ENCODE measurements around the gene SPATA20.

SPATA20 gene

DNA sequence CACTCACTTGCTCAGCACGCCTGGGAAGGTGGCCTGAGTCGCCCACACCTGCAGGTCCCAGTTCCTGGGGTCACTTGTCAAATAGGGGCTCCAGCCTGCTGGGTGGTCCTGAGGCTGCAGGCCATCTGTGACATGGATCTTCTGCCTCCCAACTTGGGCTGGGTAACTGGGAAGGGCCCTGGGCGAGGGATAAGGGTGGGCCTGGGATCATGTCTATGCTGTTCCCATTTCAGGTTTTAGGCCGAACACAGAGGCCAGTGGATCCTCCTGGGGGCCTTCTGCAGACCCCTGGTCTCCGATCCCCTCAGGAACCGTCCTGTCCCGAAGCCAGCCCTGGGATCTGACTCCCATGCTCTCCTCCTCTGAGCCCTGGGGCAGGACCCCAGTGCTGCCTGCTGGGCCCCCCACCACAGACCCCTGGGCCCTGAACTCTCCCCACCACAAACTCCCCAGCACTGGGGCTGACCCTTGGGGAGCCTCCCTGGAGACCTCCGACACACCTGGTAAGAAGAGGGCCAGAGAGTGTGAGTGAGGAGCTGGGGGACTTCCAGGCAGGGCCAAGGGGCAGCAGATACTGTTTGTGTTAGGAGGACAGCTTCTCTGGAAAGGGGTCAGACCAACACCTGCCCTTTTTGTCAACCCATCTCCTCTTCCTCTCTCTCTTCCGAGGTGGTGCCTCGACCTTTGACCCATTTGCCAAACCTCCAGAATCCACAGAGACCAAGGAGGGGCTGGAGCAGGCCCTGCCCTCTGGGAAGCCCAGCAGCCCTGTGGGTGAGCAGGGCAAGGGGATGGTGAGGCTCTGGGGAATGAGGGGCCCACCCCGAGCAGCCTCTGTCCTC is 6.2 kb upstream of the SPATA20 start:
- DNase-seq (ENCODE audit: low spot score): no peak

DNA sequence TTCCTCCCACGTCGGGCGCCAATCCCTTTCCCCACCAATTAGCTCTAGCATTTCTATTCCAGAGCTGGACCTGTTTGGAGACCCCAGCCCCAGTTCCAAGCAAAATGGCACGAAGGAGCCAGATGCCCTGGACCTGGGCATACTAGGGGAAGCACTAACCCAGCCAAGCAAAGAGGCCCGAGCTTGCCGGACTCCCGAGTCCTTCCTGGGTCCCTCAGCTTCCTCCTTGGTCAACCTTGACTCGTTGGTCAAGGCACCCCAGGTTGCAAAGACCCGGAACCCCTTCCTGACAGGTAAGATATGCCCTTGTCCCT is 5.6 kb upstream of the SPATA20 start:
- DNase-seq (ENCODE audit: low spot score): no peak

DNA sequence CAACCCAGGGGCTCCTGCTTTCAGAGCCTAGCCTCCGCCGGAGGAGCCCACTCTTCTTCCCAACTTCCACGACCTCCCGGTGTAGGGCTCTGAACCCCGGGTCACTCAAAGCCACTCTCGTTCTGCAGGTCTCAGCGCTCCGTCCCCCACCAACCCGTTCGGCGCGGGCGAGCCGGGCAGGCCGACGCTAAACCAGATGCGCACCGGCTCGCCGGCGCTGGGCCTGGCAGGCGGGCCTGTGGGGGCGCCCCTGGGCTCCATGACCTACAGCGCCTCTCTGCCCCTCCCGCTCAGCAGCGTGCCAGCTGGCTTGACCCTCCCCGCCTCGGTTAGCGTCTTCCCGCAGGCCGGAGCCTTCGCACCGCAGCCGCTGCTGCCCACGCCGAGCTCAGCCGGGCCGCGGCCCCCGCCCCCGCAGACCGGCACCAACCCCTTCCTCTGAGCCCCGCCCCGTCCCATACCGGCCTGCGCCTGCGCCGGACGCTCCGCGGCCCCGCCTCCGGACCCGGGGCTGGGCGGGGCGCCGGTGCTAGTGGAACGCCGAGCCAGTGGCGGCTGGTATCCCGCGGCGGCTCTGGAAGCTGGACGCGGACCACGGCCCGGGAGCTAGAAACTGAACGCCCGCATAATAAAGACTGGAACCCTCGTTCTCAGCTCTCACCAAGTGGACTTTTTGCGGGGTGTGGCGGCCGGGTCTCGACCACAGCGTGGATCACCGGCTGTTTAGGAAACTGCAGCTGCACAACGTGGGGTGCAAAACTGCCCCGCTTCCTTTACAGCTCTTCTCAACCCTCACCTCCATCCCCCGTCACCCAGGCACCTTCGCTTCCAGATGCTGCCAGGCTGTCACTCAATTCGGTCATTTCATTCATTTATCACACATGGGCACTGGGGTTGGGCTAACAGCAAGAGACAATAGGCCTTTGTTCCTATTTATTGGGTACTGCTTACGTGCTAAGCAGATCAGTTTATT is 5.0 kb upstream of the SPATA20 start:
- peak; percentile 80 for DNase-seq (ENCODE audit: low spot score)

DNA sequence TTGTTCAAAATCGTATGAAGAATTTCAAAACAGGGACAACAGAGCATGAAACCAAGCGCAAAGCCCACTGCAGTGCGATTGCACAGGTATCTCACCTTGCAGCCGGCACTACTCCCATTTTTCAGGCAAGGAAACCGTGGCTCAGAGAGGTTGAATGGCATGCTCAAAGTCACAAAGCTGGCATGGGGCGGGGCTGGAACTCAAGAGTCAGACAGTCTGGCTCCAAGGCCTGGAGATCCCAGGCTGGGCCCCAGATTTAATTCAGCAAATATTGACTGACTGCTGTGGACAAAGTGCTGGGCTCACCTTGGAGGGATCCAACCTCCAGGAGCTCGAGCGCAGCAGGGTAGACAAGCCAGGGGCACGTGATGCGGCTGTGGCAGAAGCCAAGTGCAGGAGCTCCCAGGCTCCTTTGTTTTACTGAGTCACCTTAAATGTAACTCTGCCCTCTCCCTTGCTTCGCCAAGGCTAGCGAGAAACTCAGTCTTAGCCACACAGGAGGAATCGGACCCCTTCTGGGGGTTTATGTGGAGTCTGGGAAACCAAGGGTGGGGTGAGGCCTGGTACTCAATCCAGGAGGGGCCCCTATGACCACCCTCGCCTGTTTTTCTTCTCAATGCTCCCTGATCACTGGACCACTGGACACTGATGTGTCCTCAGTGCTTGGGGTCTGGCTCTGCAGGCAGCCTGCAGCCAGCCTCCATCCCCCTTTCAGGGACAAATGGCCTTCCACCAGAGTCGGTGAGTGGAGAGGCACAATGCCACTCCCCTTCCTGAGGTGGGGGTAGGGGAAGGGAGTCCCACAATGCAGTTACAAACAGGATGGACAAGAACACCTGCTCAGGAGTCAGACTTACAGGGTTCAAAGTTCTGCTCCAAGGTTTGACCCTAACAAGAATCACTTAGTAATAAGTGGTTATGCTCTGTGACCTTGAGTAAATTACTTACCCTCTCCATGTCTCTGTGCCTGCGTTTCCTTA is 3.9 kb upstream of the SPATA20 start:
- DNase-seq (ENCODE audit: low spot score): no peak

DNA sequence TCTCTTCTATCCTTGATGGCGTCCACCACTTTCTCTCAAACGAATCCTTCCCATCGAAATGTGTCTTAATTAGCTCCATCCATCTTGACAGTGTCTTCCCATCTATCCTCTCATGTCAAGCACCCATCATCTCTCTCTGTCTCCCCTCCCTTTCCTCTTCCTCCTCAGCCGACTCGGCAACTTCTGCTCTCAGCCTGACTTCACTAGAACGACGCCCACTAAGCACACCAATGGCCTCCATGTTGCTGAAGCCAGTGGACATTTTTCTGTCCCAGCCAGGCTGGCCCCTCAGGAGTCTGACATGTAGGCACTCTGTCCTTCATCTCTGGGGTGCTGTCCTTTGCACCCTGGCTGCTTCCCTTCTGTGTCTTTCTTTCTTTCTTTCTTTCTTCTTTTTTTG is 2.5 kb upstream of the SPATA20 start:
- DNase-seq (ENCODE audit: low spot score): no peak

DNA sequence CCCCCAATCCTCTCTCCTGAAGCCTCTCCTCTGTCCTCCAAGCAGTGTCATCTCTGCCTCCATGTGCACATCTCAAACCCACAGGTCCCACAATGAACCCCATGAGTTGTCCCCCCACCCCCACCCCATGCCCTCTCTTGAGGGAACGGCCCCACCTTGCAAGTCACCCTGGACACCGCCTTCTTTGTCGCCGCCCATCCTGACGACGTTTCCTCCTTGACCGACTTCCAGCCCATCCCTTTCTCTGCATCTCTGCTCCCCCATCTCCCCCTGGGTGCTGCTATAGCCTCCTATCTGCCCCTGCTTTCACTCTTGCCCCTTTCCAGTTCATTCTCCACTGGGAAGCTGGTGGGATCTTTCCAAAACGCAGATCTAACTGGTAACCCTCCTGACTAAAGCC is 1.7 kb upstream of the SPATA20 start:
- no peak for DNase-seq (ENCODE audit: low spot score)

DNA sequence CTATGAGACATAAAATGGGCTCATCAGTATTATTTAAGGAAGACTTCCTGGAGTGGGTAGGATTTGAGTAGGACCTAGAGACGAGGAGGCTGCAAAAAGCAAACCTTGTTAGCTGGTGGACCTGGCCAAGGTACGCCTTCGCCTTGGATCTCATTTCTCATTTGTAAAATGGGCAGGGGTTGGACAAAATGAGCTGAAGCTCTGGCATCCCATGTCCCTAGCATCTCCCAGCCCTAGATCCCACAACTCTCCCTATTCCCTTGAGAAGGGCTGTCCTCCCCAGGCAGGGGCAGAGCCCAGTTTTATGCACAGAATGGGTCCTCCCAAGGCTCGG is 306 bp upstream of the SPATA20 start:
- DNase-seq (ENCODE audit: low spot score): no peak

DNA sequence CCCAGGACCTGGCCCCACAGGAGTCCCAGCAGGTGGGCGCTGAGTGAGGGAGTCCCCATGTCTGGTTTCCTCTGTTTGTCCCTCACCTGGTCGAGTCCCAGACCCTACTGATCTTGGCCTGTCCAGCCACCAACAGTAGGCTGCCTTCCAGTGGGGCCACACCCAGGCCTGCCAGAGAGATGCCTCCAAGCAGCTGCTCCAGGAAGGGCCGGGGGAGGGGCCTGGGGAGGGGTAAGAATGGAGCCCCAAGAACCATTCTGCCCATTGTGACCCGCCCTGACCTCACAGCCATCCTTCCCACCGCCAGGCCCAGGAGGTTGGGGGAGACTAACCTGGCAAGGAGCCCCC is 736 bp downstream of the SPATA20 start:
- no peak for DNase-seq (ENCODE audit: low spot score)

DNA sequence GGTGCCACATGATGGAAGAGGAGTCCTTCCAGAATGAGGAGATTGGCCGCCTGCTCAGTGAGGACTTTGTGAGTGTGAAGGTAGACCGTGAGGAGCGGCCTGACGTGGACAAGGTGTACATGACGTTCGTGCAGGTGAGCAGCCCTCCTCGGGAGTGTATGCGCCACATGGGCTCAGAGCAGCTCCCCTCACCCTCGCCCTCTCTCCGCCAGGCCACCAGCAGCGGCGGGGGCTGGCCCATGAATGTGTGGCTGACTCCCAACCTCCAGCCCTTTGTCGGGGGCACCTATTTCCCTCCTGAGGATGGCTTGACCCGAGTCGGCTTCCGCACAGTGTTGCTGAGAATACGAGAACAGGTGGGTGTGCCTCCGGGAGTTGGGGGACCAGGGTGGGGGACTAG is 1.9 kb downstream of the SPATA20 start:
- DNase-seq (ENCODE audit: low spot score): no peak

DNA sequence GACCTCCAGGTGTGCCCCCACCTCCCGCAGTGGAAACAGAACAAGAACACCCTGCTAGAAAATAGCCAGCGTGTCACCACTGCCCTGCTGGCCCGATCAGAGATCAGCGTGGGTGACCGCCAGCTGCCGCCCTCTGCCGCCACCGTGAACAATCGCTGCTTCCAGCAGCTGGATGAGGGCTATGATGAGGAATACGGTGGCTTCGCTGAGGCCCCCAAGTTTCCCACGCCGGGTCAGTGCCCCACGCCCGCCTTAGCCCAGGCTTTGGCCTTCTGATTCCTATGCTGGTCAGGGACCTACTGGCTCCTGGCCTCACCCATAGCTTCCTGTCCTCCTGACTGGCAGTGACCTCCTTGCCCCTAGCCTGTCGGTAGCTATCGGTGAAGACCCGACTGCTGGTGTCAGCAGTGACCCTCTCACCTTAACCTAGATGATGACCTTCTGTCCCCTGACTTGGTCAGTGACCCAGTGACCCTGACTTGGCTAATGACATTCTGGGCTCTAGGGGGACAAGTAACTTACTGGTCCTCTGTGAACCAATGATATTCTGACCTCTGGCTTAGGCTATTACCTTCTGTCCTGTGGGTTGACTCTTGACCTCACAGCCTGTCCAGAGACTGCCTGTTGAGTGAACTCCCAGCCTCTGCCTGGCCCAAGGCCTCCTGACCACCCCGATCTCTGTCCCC is 2.4 kb downstream of the SPATA20 start:
- DNase-seq (ENCODE audit: low spot score): no peak

DNA sequence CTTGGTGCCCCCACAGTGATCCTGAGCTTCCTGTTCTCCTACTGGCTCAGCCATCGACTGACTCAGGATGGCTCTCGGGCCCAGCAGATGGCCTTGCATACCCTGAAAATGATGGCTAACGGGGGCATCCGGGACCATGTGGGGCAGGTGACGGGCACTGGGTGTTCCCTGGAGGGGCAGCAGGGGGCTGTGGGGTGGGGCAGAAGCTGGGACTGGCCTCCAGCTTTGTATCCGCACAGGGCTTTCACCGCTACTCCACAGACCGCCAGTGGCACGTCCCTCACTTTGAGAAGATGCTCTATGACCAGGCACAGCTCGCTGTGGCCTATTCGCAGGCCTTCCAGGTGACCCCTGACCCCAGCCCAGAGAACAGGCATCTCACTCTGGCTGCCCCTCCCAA is 3.0 kb downstream of the SPATA20 start:
- DNase-seq (ENCODE audit: low spot score): no peak

DNA sequence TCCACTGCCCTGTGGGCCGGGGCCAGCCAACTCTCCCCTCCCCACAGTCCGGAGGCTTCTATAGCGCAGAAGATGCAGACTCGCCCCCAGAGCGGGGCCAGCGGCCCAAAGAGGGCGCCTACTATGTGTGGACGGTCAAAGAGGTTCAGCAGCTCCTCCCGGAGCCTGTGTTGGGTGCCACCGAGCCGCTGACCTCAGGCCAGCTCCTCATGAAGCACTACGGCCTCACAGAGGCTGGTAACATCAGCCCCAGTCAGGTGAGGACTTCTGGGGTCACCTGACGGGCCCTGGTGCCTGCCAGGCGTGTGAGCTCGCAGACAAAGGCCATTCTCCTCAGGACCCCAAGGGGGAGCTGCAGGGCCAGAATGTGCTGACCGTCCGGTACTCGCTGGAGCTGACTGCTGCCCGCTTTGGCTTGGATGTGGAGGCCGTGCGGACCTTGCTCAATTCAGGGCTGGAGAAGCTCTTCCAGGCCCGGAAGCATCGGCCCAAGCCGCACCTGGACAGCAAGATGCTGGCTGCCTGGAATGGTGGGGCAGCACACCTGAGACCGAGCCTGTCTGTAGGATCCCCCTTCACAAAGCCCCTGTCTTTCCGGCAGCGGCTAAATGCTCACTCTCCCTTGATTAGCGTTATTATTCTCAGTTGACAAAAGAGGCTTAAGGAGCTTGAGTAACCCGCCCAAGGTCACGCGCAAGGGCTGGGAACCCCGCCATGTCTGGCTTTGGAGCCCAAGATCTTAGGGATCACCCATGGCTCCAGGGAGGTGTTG is 3.9 kb downstream of the SPATA20 start:
- no peak for DNase-seq (ENCODE audit: low spot score)

DNA sequence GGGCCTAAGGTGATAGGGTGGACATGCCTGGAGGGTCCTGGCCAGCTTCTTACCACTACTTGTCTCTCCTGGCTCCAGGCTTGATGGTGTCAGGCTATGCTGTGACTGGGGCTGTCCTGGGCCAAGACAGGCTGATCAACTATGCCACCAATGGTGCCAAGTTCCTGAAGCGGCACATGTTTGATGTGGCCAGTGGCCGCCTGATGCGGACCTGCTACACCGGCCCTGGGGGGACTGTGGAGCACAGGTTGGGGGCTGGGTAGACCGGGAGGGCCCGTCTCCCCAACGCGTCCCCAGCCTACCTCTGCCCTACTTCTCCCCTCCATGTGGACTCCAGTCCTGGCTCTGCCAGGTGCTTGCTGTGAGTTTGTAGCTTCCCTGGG is 4.5 kb downstream of the SPATA20 start:
- DNase-seq (ENCODE audit: low spot score): no peak

DNA sequence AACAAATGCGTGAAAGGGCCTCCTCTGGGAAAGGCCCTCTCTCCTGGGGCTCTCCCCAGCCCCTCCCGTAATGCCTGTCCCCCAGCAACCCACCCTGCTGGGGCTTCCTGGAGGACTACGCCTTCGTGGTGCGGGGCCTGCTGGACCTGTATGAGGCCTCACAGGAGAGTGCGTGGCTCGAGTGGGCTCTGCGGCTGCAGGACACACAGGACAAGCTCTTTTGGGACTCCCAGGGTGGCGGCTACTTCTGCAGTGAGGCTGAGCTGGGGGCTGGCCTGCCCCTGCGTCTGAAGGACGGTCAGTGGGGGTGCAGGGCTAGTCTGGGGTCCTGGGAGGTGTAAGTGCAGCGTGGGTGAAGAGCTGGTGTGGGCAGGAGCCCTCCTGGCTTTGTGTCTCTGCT is 4.9 kb downstream of the SPATA20 start:
- DNase-seq (ENCODE audit: low spot score): no peak

DNA sequence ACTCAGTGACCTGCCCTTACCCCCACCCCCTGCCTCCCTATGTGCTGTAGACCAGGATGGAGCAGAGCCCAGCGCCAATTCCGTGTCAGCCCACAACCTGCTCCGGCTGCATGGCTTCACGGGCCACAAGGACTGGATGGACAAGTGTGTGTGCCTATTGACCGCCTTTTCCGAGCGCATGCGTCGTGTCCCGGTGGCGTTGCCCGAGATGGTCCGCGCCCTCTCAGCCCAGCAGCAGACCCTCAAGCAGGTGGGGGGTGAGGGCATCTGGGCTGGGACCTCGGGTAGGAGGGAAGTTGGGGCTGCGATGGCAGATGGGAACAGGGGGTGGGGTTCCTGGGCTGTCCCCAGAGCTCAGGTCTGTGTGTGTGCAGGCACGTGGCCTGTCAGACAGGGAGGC is 7.2 kb downstream of the SPATA20 start:
- no peak for DNase-seq (ENCODE audit: low spot score)

DNA sequence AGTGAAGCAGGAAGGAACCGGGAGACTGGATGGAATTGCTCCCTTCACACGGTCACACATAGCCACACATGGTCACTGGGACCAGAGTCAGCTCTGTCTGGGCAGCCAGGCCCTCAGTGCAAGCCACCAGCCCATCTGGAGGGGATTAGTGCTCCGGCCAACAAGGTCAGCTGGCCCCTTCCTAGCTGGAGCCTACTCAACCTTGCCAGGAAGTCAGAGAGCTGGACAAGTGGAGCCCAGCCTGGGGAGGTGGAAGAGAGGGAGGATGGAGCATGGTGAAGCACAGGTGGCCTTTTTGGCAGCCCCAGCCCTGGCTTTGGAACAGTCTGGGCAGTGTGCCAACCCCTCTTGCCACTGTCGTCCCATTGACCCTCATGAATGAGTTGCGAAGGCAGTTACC is 9.8 kb downstream of the SPATA20 start:
- DNase-seq (ENCODE audit: low spot score): no peak

DNA sequence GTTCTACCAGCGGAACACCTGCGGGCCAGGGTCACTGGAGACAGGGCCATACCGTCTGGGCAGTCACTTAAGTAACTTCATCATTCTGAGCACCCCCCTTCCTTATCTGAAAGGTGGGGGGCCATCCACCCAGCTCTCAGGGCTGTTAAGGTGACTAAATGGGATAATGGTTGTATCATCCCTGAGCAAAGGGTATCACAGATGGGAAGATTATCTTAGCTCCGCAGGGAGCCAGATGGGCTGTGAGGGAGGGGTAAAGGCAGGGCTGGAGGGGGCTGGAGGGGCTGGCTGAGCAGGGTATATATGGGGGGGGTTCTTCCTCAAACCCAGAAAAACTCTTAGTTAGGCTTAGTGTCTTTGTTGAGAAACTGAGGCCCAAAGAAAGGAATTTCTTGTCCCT is 10.7 kb downstream of the SPATA20 start:
- DNase-seq (ENCODE audit: low spot score): no peak

DNA sequence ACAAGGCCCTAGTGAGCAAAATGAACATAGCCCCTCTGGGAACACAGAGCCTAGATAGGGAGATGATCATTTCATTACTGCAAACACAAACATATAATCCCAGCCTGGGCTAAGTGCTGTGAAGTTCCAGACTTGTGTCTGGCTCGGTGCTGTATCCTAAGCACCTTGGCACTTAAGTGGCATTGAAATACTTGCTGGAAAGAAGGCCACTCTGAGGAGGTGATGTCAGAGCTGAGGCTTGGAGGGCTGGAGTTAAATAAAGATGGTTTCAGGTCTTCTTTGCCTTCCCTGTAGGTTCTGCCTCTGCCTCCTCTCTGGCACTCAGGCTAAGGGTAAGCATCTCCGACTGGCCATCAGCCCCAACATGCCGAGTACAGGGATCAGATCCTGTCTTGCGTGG is 11.1 kb downstream of the SPATA20 start:
- DNase-seq (ENCODE audit: low spot score): no peak

DNA sequence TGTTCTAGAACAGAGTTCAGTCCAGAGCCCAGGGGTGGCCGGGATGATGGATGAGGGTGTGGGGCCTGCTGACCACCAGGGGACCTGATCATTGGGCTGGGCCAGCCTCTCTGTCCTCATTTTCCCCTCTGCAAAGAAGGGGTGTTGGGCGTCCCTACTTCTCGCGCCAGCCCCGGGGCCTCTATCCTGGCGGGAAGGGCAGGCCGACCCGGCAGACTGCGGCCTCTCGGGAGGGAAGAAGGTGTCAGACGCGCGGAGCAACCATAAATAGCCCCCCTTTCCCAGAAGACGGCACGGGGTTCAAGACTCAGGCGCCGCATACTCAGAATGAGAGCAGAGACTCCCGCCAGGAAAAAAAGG is 11.6 kb downstream of the SPATA20 start:
- no peak for DNase-seq (ENCODE audit: low spot score)

DNA sequence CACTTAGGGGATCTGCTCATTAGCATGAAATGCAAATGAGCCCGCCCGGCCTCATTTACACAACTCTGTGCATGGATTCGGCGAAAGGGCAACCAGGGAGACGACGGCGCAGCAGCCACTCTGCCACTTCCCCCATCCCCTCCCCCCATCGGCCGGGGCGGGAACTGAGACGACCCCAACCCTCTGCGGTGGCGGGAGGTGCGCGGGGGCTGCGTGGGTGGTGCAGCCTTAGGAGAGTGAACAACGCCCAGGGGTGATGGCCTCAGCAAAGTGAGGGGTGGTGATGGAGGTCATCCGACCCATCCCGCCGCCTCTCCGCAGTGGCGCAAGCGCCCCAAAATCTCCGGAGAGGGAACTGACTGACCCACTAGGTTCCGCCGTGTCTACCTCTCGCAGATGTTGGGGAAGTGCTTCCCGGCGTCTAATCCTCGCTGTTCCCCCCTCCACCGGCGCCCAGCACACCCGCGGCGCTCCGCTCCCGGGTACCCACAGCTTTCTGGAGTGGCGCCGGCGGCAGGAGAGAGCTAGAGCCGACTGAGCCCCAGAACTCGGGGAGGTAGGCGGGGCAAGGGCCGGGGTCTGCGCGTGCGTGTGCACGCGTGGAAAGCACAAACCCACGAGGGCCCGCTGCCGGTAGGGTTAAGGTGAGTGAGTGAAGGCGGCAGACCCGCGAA is 12.1 kb downstream of the SPATA20 start:
- DNase-seq (ENCODE audit: low spot score): no peak

Data from activated CD4-positive, alpha-beta T cell treated with anti-CD3 and anti-CD28 coated beads, Interleukin-2, Interleukin-4, amounts not matched to agents 100 ng/mL and 50 ng/mL, durations not matched to agents 16 hours and 8 hours (primary cell).